Measurements from ENCODE around the gene PARD3.

PARD3 gene

GRCh38 chr10:34484164-34484563 lies 330.9 kb downstream of the PARD3 start:
- no peak for DNase-seq

- no peak for DNase-seq
Observed at GRCh38 chr10:34480345-34480744, 334.8 kb downstream of the PARD3 start.

GRCh38 chr10:34479520-34480179 lies 335.4 kb downstream of the PARD3 start:
- DNase-seq: no peak

- DNase-seq: no peak
Observed at GRCh38 chr10:34477249-34477648, 337.8 kb downstream of the PARD3 start.

GRCh38 chr10:34476608-34477007 lies 338.5 kb downstream of the PARD3 start:
- no peak for DNase-seq

- DNase-seq: no peak
Observed at GRCh38 chr10:34475786-34476185, 339.3 kb downstream of the PARD3 start.

GRCh38 chr10:34475274-34475646 lies 339.8 kb downstream of the PARD3 start:
- DNase-seq: no peak

DNA sequence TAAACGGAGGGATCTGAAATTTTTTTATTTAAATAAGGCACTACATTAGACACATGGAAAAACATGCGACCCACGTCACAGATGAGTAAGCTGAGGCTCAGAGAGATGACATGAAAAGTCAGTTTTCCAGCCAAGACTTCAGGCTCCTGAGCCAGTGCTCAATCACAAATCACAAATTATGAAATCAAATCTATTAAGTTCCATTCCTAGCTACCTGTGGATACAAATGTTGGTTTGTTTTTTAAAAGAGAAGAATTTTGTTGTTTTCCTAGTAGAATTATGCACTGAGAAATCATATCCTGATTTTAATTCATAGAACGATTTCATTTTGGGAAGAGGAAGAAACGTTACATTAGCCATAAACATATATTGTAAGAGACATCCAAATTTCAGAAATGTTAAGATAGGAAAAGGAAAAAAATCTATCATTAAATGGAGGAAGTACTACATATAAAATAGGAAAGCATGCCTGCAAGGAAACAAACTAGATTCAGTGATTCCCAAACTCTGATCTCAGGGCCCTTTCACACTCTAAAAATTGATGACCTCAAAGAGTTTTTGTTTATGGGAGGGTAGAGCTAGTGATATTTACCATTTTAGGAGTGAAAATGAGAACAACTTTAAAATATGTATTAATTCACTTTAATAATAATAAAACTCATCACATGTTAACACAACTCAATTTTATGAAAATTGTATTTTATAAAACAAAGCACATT lies 340.4 kb downstream of the PARD3 start:
- DNase-seq: no peak

- no peak for DNase-seq
Observed at GRCh38 chr10:34474009-34474376, 341.1 kb downstream of the PARD3 start.

DNA sequence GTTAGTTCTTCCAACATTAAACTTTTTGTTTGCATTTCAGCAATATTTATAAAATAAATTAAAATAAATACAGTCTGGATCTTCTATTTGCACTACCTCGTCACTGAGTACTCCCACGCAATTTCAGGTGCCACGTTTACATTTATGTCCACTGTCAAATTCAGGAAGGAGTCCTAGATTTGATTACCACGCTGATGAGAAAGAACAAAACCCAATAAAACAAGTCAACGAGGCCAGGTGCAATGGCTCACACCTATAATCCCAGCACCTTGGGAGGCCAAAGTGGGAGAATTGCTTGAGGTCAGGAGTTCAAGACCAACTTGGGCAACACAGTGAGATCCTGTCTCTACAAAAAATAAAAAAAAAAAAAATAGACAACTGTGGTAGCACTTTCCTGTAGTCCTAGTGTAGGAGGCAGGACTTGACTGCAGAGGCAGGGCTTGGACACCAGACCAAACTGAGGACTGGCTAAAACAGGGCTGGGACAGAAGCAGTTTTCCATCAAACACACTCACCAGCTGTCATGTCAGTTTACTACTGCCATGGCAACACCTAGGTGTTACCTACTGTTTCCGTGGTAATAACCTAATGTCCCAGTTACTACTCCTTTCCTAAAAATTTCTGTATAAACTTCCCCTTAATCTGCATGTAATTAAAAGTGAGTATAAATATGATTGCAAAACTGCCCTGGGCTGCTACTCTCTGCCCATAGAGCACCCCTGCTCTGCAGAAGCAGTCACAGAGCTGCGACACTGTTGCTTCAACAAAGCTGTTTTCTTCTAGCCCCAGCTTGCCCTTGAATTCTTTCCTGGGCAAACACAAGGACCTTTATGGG lies 341.7 kb downstream of the PARD3 start:
- no peak for DNase-seq

- DNase-seq: no peak
Observed at GRCh38 chr10:34470307-34470706, 344.8 kb downstream of the PARD3 start.

- no peak for DNase-seq
Observed at GRCh38 chr10:34469446-34469845, 345.6 kb downstream of the PARD3 start.

GRCh38 chr10:34467902-34468301 lies 347.2 kb downstream of the PARD3 start:
- DNase-seq: no peak

- DNase-seq: no peak
Observed at GRCh38 chr10:34467364-34467763, 347.7 kb downstream of the PARD3 start.

DNA sequence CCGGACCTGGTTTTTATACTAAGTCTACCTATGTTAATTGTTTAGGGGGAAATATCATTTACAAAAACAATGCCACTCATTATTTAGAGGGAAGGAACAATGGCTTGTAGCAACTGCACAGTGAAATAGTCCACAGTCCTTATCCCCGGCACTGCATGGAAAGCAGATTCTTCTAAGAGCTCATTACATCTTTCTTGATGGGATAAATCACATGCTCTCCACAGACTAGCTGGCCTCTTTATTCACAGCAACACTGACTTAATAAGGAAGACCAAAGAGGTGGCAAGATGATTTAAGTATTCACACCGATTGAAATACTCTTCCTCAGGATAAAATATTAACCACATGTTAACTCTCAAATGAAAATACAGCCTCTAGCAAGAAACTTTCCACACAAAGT lies 349.4 kb downstream of the PARD3 start:
- DNase-seq: no peak

DNA sequence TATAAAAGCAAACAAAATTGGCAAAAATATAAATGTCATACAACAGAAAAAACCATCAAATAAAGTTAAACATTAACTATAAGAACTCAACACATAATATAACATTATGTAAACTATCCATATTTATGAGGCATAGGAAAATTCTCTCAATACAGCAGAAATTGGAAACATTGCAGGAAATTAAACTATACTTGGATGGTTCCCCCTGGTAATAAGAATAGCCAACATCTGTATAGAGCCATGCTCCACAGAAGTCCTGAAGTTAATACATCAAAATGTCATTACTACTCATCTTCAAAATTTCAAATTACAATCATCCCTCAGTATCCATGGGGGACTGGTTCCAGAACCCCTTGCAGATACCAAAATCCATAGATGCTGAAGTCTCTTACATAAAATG lies 350.5 kb downstream of the PARD3 start:
- no peak for DNase-seq

DNA sequence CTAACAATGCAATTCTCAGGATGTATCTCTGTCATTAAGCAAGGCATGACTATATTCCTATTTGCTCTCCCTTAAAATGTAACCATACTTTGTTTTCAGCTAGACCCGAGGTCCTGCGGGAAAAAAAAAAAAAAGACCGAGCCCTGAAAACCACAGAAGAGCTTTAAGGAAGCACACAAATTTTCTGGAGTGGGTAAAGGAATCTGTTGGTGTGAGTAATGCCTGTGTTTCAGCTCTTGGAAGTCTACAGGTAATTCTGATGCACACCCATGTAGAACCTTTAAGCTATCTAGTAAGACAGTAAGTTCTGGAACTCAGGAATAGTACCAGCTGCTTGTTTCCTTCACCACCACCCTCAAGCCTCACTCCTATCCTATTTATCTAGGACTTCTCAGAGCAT lies 351.1 kb downstream of the PARD3 start:
- no peak for DNase-seq

DNA sequence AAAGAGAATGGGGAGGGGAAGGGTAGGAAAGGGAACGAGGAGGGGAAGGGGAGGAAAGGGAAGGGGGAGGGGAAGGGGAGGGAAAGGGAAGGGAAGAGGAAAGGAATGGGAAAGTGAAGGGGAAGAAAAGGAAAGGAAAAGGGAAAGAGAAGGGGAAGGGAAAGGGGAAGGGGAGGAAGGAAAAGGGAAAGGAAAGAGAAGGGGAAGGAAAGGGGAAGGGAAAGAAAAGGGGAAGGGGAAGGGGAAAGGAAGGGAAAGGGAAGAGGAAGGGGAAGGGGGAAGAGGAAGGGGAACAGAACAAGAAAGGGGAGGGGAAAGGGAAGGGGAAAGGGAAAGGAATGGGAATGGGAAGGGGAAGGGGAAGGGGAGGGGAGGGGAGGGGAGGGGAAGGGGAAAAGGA lies 352.1 kb downstream of the PARD3 start:
- DNase-seq: no peak

GRCh38 chr10:34462056-34462455 lies 353.0 kb downstream of the PARD3 start:
- DNase-seq: no peak

DNA sequence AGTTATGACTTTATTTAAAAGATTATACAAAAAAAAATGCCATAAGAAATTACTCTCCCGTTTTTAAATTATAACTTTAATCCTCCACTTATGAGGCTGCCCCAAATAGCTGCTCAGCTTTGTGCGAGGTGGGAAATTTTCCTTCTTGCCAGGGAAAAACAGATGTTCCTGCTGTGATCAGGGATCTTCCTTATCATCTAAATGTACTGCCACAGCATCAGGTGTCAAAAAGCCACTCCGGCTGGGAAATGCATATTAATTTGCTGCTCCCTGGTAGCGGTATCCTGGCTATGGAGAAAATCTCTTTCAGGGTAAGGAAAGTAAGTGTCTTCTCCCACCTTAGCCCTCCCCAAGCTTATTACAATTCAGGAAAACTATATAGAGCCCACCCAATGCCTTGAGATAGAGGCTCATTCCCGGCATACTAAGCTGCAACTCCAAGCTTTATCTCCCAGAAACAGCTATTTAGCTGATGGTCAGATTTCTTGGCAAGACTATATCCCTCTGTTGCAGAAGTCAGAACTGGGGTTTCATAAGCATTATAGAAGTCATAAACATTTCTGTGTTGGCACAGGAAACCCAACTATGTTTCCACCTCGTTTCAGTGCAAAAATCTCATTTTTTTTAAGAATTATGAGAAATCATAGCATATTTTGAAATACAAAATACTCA lies 360.4 kb downstream of the PARD3 start:
- no peak for DNase-seq

DNA sequence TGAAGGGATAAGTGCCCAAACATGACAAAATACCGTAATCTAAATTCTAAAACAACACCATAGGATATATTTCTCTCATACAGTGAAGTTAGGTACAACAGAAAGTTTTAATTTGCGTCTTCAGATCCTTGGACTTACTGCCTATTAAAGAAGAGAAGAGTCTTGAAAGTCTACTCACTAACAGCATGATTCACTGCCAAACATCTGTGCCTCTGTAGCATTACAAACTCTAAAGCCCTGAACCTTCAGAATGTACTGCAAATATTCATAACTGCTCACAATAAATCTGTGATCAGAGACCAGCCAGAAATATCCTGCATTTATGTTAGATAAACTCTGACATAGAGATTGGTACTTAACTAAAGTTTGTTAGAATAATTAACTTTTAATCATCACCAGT lies 365.3 kb downstream of the PARD3 start:
- no peak for DNase-seq

DNA sequence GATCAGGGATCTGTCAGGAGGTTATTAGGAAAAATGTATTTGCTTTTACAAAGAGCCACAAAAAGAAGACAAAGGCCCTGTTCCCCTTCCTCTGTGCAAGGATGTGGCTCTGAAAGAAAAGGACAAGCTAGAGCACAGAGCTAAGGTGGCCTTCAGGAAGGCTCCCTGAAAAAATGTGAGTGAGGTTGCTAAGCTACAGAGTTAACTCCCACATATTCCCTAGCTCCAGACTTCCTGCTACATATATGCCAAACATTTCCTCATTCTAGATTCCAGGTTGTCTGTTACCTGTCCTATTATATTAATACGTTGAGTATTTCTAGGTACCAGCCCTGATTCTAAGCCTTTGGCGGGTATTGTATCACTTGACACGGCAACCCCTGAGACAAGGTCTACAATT lies 369.0 kb downstream of the PARD3 start:
- DNase-seq: no peak

All from activated CD4-positive, alpha-beta T cell treated with anti-CD3 and anti-CD28 coated beads, Interleukin-2, amount 50 U/mL, for 4 hours (primary cell).